ENCODE results near the gene LRRC43. TPM values are rescaled to one million over a fixed set of nuclear protein-coding genes. Genes with fewer than 3 reads are reported as not detected.

LRRC43 gene
- total and polyA plus RNA-seq, 10 of the 15 experiments (the other 5 are each of a cell fraction or from before 2014, with no cell fraction given), result 0.23 TPM; not detected in 9

DNA sequence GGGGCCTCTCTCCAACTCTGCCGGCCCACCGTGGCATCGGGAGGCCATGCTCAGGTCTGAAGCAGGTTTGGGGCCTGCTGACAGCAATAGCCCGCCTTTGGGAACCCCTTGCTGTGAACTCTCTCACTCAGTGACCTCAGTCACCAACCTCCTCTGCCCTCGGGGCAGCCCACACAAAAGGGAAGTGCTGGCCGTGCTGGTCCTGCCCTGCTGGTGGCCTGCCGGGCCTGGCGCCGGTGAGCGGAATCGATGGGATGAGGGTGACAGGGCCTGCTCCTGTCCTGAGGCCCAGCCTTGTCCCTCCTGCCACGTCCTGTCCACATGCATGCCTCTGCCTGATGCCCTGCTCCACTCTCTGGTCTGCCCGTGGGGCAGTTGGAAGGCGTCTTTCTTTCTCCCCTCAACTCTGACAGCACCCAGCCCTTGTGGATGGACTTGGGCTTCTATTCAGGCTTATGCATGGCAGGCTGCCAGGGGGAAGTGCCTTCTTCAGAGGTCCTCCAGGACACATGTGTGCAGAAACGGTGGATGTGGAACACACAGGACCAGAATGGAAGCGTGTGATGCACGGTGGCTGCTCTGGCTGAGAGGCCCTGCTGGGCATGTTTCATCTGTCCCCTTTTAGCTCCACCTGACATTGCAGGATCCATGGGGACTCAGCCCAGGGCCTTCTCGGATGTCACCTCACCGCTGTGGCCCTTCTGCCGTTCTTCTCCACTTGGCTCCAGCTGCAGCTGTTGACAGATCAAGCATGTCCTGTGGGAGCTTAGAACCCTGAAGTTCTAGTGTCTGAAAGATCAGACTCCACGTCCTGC, 40.8 kb upstream of the LRRC43 start:
- no peak overlapping the region for H3K4me2 ChIP-seq (ENCODE audit: control insufficient read depth, insufficient read depth)
- H3K79me2 ChIP-seq (ENCODE audit: control insufficient read depth, insufficient read depth, low read length), result no peaks in the 10 kb centered on the region
- ChIA-PET POLR2A (no interaction called here), SMC1A (ENCODE audit: uncharacterized antibody, unreplicated experiment) (no interaction called here), CTCF (no interaction called here), RAD21 (ENCODE audit: unreplicated experiment) (no interaction called here)
- H3K9ac ChIP-seq (ENCODE audit: control insufficient read depth, insufficient read depth, low read length), result no peak overlapping the region
- TF ChIP-seq NKRF (conservative IDR thresholded peaks at IDR 0.05), result no peak
- no peak for TF ChIP-seq ATF3 (IDR thresholded peaks at IDR 0.05; ENCODE audit: borderline replicate concordance, extremely low read depth, low read depth, low read length)
- TF ChIP-seq BHLHE40 (IDR thresholded peaks at IDR 0.05; ENCODE audit: borderline replicate concordance in 1 of 2, low read depth in 2 of 2, low read length in 1 of 2), result no peak
- no peak for TF ChIP-seq ZNF622 (IDR thresholded peaks at IDR 0.05)
- no peak for TF ChIP-seq POLR2AphosphoS2 (IDR thresholded peaks at IDR 0.05; ENCODE audit: low read depth, low read length)
- no peak for TF ChIP-seq USF2 (IDR thresholded peaks at IDR 0.05; ENCODE audit: borderline replicate concordance, low read depth, low read length)
- TF ChIP-seq KDM1A (IDR thresholded peaks at IDR 0.05; ENCODE audit: borderline replicate concordance), result no peak
- no peak for TF ChIP-seq SUZ12 (IDR thresholded peaks at IDR 0.05; ENCODE audit: unreplicated experiment)
- TF ChIP-seq, protein P1, sequence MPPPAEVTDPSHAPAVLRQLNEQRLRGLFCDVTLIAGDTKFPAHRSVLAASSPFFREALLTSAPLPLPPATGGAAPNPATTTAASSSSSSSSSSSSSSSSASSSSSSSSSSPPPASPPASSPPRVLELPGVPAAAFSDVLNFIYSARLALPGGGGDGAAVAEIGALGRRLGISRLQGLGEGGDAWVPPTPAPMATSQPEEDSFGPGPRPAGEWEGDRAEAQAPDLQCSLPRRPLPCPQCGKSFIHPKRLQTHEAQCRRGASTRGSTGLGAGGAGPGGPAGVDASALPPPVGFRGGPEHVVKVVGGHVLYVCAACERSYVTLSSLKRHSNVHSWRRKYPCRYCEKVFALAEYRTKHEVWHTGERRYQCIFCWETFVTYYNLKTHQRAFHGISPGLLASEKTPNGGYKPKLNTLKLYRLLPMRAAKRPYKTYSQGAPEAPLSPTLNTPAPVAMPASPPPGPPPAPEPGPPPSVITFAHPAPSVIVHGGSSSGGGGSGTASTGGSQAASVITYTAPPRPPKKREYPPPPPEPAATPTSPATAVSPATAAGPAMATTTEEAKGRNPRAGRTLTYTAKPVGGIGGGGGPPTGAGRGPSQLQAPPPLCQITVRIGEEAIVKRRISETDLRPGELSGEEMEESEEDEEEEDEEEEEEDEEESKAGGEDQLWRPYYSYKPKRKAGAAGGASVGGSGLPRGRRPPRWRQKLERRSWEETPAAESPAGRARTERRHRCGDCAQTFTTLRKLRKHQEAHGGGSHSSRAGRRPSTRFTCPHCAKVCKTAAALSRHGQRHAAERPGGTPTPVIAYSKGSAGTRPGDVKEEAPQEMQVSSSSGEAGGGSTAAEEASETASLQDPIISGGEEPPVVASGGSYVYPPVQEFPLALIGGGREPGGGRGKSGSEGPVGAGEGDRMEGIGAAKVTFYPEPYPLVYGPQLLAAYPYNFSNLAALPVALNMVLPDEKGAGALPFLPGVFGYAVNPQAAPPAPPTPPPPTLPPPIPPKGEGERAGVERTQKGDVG (CRISPR knock-in tag; IDR thresholded peaks at IDR 0.05), result no peak
- no peak for TF ChIP-seq HDGF (IDR thresholded peaks at IDR 0.05)
- no peak for TF ChIP-seq CBFB (IDR thresholded peaks at IDR 0.05; ENCODE audit: low read depth)
- no peak for TF ChIP-seq PAX8 (IDR thresholded peaks at IDR 0.05)
- no peak for TF ChIP-seq E2F4 (IDR thresholded peaks at IDR 0.05; ENCODE audit: low read depth, low read length)
- no peaks in the 10 kb centered on the region for H3K27me3 ChIP-seq (replicated peaks in 1 of 2; ENCODE audit: control insufficient read depth in 2 of 2, insufficient read depth in 2 of 2, low read length in 1 of 2)
- H3K4me1 ChIP-seq (ENCODE audit: control insufficient read depth, insufficient read depth, low read length), result no peaks in the 10 kb centered on the region
- in situ Hi-C loops (cut with MboI), result no loop called here
- ATAC-seq (no peak), DNase-seq (ENCODE audit: low read depth, low spot score) (no peak), FAIRE-seq (no peak)
- intact Hi-C loops (cut with micrococcal nuclease; ENCODE audit: unreplicated experiment), result no loop called here
- H3K9me3 ChIP-seq (replicated peaks; ENCODE audit: control insufficient read depth, insufficient read depth, low read length), result no peaks in the 10 kb centered on the region
- H3K36me3 ChIP-seq (ENCODE audit: control insufficient read depth in 2 of 2, insufficient read depth in 2 of 2, low read length in 1 of 2), result no peaks in the 10 kb centered on the region
- H2AFZ ChIP-seq (ENCODE audit: control insufficient read depth, low read depth, low read length), result no peak overlapping the region
- no peaks in the 10 kb centered on the region for H4K20me1 ChIP-seq (ENCODE audit: control insufficient read depth, insufficient read depth)
- no TSS peak for BruUV-seq (replicated peaks)
- WGBS (ENCODE audit: insufficient coverage, insufficient replicate concordance, low lambda C conversion rate, missing lambda C conversion rate), result 76% methylated on average over 21 of the region's 21 CpGs
- no peak overlapping the region for H3K4me3 ChIP-seq
- no peak overlapping the region for H3K27ac ChIP-seq (ENCODE audit: control insufficient read depth, insufficient read depth)

All from GM12878 (cell line).